HG03159 (cell line): ENCODE measurements around the gene PEAK3.

Experiments used
- ATAC-seq: cut with Tn5 transposase; IDR thresholded peaks from one replicate; pipeline ENCODE4 v1.9.1; 2021; ENCODE audit warnings: mild to moderate bottlenecking, moderate library complexity; ENCODE audit not compliant: unreplicated experiment

The PEAK3 gene

GRCh38 chr19:2271234-2272103, 10.5 kb downstream of the PEAK3 start:
- no peak for ATAC-seq

- no peak for ATAC-seq
These were observed 11.3 kb downstream of the PEAK3 start for GRCh38 chr19:2270423-2271233.

GRCh38 chr19:2270157-2270422, 11.9 kb downstream of the PEAK3 start:
- ATAC-seq = no peak

- ATAC-seq = peak; percentile 56
These were observed 12.5 kb downstream of the PEAK3 start for GRCh38 chr19:2269244-2270156.

GRCh38 chr19:2268861-2269243, 13.1 kb downstream of the PEAK3 start:
- no peak for ATAC-seq

- ATAC-seq = no peak
These were observed 13.5 kb downstream of the PEAK3 start for GRCh38 chr19:2268480-2268830.

- ATAC-seq = no peak
These were observed 15.6 kb downstream of the PEAK3 start for GRCh38 chr19:2266183-2266993.

GRCh38 chr19:2261438-2262172, 20.4 kb downstream of the PEAK3 start:
- ATAC-seq = no peak

- no peak for ATAC-seq
These were observed 21.6 kb downstream of the PEAK3 start for GRCh38 chr19:2260341-2260805.

- no peak for ATAC-seq
These were observed 22.6 kb downstream of the PEAK3 start for GRCh38 chr19:2259336-2259735.

GRCh38 chr19:2255982-2256685, 25.8 kb downstream of the PEAK3 start, which contains the start of gene JSRP1:
JSRP1 (minus strand) TSS chr19:2256417; CDS start chr19:2255314, 1,103 bp downstream.
- no peak for ATAC-seq

GRCh38 chr19:2255112-2255845, 26.7 kb downstream of the PEAK3 start:
- ATAC-seq = no peak

- ATAC-seq = no peak
These were observed 27.7 kb downstream of the PEAK3 start for GRCh38 chr19:2254064-2254872.

GRCh38 chr19:2253106-2254063, 28.6 kb downstream of the PEAK3 start:
- no peak for ATAC-seq

- ATAC-seq = no peak
These were observed 29.2 kb downstream of the PEAK3 start for GRCh38 chr19:2252797-2253105.

- no peak for ATAC-seq
These were observed 29.7 kb downstream of the PEAK3 start for GRCh38 chr19:2252055-2252796.
